ENCODE measurements around the gene SLC25A10.
A peak's percentile ranks its signal among the peaks of the same experiment; 100 is the strongest.
"Not testable (repeated sequence)": the region's sequence is repeated elsewhere in the genome, so short reads cannot be mapped to it uniquely, and the experiment has no call there.

SLC25A10 gene, protein sequence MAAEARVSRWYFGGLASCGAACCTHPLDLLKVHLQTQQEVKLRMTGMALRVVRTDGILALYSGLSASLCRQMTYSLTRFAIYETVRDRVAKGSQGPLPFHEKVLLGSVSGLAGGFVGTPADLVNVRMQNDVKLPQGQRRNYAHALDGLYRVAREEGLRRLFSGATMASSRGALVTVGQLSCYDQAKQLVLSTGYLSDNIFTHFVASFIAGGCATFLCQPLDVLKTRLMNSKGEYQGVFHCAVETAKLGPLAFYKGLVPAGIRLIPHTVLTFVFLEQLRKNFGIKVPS

DNA sequence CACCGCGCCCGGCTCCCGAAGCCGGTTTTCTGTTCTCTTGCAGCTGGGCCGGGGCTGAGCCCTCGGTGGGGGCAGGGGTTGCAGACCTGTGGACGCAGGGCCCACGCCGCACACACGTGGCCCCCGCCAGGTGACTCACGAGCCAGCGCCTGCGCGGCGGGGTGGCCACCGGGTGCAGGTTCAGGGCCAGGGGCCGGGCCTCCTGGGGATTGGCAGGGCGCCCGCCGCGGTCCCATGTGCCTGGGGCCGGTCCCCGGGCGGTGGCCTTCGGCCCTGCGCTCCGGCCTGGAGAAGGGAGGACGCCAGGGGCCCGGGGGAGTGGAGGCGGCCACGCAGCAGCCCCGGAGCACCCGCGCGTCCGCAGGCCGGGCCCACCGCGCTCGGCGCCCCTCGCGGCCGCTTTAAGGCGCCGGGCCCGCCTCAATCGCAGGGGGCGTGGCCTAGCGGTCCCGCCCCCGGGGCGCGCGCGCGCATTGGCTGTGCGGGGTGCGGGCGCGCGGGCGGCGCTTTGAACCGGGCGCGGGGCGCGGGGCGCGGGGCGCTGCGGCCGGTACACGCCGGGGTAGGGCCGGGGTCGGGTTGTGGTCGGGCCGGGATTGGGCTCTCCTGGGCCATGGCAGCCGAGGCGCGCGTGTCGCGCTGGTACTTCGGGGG lies at the start of gene SLC25A10:
TSS of gene SLC25A10 (plus strand) at position 471 of the 654 bp plus-strand sequence. CDS start at position 614, 143 bp downstream.
- no peak for TF ChIP-seq ZNF274 (IDR thresholded peaks at IDR 0.05; ENCODE audit: low read depth, low read length)
- peak within 1 kb of the TSS; percentile 84 for H3K4me3 ChIP-seq (ENCODE audit: low read length)

- no peak for TF ChIP-seq ZNF274 (IDR thresholded peaks at IDR 0.05; ENCODE audit: low read depth, low read length)
- H3K4me3 ChIP-seq (ENCODE audit: low read length) = no peak overlapping the region
Measured at GRCh38 chr17:81664051-81664470, 48.0 kb upstream of the SLC25A10 start.

DNA sequence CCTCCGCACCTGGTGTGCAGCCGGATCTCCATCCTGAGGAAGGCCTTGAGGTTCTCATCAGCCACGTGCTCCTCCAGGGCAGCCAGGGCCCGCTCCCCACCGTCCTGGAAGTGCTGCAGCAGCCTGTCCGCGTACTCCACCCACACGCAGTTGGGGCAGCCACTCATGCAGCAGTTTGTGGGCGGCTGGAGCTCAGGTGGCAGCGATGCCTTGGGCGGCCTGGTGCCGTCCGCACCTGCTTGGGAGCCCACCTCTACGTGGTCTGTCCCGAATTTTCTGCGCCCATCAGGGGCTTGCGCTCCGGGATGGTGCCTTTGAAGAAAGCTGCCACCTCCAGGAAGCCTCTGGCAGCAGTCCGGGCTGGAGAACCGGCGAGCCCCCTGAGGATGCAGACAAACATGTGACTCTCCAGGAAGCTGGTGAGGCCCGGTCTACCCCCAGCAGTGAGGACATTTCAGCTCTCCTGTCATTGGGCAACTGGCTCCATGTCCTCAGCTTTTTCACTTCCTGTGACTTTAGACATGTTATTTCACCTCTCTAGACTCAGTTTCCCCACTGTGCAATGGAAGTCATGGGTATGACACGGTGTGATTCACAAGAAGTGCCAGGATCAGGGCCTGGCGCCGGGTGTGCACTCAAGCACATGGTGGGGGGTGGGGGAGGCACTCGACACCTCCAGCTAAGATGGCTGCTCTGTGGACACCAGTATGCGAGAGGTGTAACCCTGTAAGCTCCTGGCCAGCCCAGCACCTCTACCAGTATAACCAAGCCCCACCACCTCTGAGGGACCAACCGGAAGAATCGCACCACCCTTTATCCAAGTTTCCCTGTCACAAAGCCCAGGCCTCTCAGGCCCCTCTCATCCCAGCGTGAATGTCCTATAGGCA lies 46.6 kb upstream of the SLC25A10 start:
- TF ChIP-seq ZNF274 (IDR thresholded peaks at IDR 0.05; ENCODE audit: low read depth, low read length) = no peak
- peak overlapping the region; percentile 85 for H3K4me3 ChIP-seq (ENCODE audit: low read length)

DNA sequence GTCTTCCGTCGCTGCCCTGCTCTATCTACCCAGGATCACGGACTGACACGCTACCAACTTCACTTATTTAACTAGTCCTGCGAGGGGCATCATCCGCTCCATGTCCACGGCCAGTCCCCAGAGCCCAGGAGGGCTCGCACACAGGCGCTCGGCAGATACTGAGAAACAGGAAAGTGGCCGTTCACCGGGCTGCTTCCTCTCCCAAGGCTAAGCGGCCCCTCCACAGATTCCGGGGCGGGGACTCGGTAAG lies 46.1 kb upstream of the SLC25A10 start:
- peak overlapping the region; percentile 85 for H3K4me3 ChIP-seq (ENCODE audit: low read length)
- TF ChIP-seq ZNF274 (IDR thresholded peaks at IDR 0.05; ENCODE audit: low read depth, low read length) = no peak

- peak within 1 kb of the TSS; percentile 85 for H3K4me3 ChIP-seq (ENCODE audit: low read length)
- TF ChIP-seq ZNF274 (IDR thresholded peaks at IDR 0.05; ENCODE audit: low read depth, low read length) = no peak
Measured at GRCh38 chr17:81666342-81667191, 45.5 kb upstream of the SLC25A10 start, which contains the start of the genes CCDC137 and OXLD1. CCDC137 (plus strand) TSS chr17:81666737; CDS start chr17:81666767, 30 bp downstream. OXLD1 (minus strand) TSS chr17:81666605; CDS start chr17:81666577, 28 bp downstream.

GRCh38 chr17:81667754-81668153 lies 44.3 kb upstream of the SLC25A10 start:
- H3K4me3 ChIP-seq (ENCODE audit: low read length) = peak overlapping the region; percentile 85; the same call in 1 of the 2 replicates
- no peak for TF ChIP-seq ZNF274 (IDR thresholded peaks at IDR 0.05; ENCODE audit: low read depth, low read length)

DNA sequence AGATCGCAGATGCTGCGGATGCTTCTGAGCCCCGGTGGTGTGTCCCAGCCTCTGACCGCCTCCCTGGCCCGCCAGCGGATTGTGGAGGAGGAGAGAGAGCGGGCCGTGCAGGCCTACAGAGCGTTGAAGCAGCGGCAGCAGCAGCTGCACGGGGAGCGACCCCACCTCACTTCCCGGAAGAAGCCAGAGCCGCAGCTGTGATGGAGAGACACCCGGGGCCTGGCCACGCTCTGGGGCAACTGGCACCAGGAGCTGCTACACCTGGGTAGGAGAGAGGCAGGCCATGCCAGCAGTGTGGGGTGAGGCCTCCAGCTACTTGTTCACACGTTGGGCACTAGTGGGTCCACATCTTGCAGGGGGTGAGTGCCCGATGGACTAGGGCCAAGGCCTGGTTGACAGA lies 39.6 kb upstream of the SLC25A10 start:
- H3K4me3 ChIP-seq (ENCODE audit: low read length) = no peak overlapping the region
- no peak for TF ChIP-seq ZNF274 (IDR thresholded peaks at IDR 0.05; ENCODE audit: low read depth, low read length)

DNA sequence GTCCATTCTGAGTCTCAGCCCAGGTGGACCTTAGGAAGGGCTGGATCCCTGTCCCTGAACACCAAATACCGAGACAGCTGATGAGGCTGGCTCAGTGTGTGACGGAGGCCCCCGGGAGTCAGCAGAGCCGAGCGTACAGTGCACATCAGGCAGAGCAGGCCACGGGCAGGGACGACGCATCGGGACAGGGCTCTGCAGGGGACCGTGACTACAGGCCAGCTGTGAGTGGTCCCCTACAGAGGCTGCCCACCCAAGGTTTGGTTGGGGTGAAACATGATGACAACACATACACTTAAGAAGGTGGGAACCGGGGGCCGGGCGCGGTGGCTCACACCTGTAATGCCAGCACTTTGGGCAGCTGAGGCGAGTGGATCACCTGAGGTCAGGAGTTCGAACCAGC lies 39.1 kb upstream of the SLC25A10 start:
- no peak for TF ChIP-seq ZNF274 (IDR thresholded peaks at IDR 0.05; ENCODE audit: low read depth, low read length)

GRCh38 chr17:81673561-81674258 lies 38.4 kb upstream of the SLC25A10 start:
- no peak for TF ChIP-seq ZNF274 (IDR thresholded peaks at IDR 0.05; ENCODE audit: low read depth, low read length)
- no peak overlapping the region for H3K4me3 ChIP-seq (ENCODE audit: low read length)

More for the DNA sequence above, 39.1 kb upstream of the SLC25A10 start:
- no peak overlapping the region for H3K4me3 ChIP-seq (ENCODE audit: low read length)

GRCh38 chr17:81675515-81676221 lies 36.4 kb upstream of the SLC25A10 start:
- not testable (repeated sequence) for H3K4me3 ChIP-seq (ENCODE audit: low read length)

- no peak overlapping the region for H3K4me3 ChIP-seq (ENCODE audit: low read length)
- no peak for TF ChIP-seq ZNF274 (IDR thresholded peaks at IDR 0.05; ENCODE audit: low read depth, low read length)
Measured at GRCh38 chr17:81676906-81677305, 35.2 kb upstream of the SLC25A10 start.

GRCh38 chr17:81680150-81680549 lies 31.9 kb upstream of the SLC25A10 start:
- TF ChIP-seq ZNF274 (IDR thresholded peaks at IDR 0.05; ENCODE audit: low read depth, low read length) = no peak
- H3K4me3 ChIP-seq (ENCODE audit: low read length) = no peak overlapping the region

GRCh38 chr17:81681672-81682071 lies 30.4 kb upstream of the SLC25A10 start:
- TF ChIP-seq ZNF274 (IDR thresholded peaks at IDR 0.05; ENCODE audit: low read depth, low read length) = no peak
- H3K4me3 ChIP-seq (ENCODE audit: low read length) = no peak overlapping the region

Data from GM08714 (cell line).